ENCODE data around the gene PCBP1. TPM values are rescaled to one million over a fixed set of nuclear protein-coding genes. Genes with fewer than 3 reads are reported as not detected.
"Not testable (repeated sequence)": the region's sequence is repeated elsewhere in the genome, so short reads cannot be mapped to it uniquely, and the experiment has no call there.

The PCBP1 gene
- total RNA-seq, 4 donors from 2014 or later: 189 to 236 (median 222) TPM

GRCh38 chr2:70104231-70105111 lies 17.2 kb downstream of the PCBP1 start:
- Histone ChIP-seq H3K4me3 (no peak overlapping the region), H3K36me3 (no peaks in the 10 kb centered on the region), H3K4me1 (peaks cover 26% of the 10 kb centered on the region), H3K27me3 (no peaks in the 10 kb centered on the region), H3K9me3 (no peaks in the 10 kb centered on the region), H3K27ac (no peak overlapping the region)
- TF ChIP-seq POLR2A (IDR thresholded peaks at IDR 0.05): no peak
- no peak for TF ChIP-seq CTCF (IDR thresholded peaks at IDR 0.05)
- TF ChIP-seq POLR2AphosphoS5 (IDR thresholded peaks at IDR 0.05): no peak
- TF ChIP-seq EP300 (IDR thresholded peaks at IDR 0.05): no peak
- DNase-seq (ENCODE audit: low spot score in 2 of 2): no peak
- 55% methylated on average over 11 of the region's 11 CpGs for WGBS

GRCh38 chr2:70106138-70106537 lies 18.9 kb downstream of the PCBP1 start:
- peaks cover 26% of the 10 kb centered on the region for H3K4me1 ChIP-seq
- not testable (repeated sequence) for H3K36me3 ChIP-seq, H3K4me3 ChIP-seq, H3K27me3 ChIP-seq, H3K9me3 ChIP-seq, H3K27ac ChIP-seq
- 96% methylated on average over 8 of the region's 8 CpGs for whole genome bisulfite sequencing
- peak; percentile 24 to 29 for DNase-seq (ENCODE audit: low spot score in 2 of 2)

GRCh38 chr2:70110397-70110796 lies 23.1 kb downstream of the PCBP1 start:
- H3K9me3 ChIP-seq; H3K4me3 ChIP-seq; H3K27ac ChIP-seq; H3K36me3 ChIP-seq; H3K27me3 ChIP-seq; DNase-seq (ENCODE audit: low spot score in 2 of 2): not testable (repeated sequence)
- H3K4me1 ChIP-seq: peaks cover 13% of the 10 kb centered on the region
- WGBS: 86% methylated on average over 5 of the region's 5 CpGs

GRCh38 chr2:70111752-70112591 lies 24.7 kb downstream of the PCBP1 start:
- no peak for DNase-seq (ENCODE audit: low spot score in 2 of 2)
- H3K4me3 ChIP-seq: no peak overlapping the region
- H3K27me3 ChIP-seq: no peaks in the 10 kb centered on the region
- TF ChIP-seq CTCF (IDR thresholded peaks at IDR 0.05) (no peak), EP300 (IDR thresholded peaks at IDR 0.05) (no peak), POLR2AphosphoS5 (IDR thresholded peaks at IDR 0.05) (no peak), POLR2A (IDR thresholded peaks at IDR 0.05) (no peak)
- H3K9me3 ChIP-seq: no peaks in the 10 kb centered on the region
- WGBS: 80% methylated on average over 7 of the region's 7 CpGs
- H3K4me1 ChIP-seq: peaks cover 13% of the 10 kb centered on the region
- H3K36me3 ChIP-seq: no peaks in the 10 kb centered on the region
- no peak overlapping the region for H3K27ac ChIP-seq

- 64% methylated on average over 4 of the region's 4 CpGs for WGBS
- H3K27me3 ChIP-seq: no peaks in the 10 kb centered on the region
- TF ChIP-seq EP300 (IDR thresholded peaks at IDR 0.05) (no peak), POLR2AphosphoS5 (IDR thresholded peaks at IDR 0.05) (no peak), CTCF (IDR thresholded peaks at IDR 0.05) (no peak), POLR2A (IDR thresholded peaks at IDR 0.05) (no peak)
- H3K4me3 ChIP-seq: no peak overlapping the region
- H3K9me3 ChIP-seq: no peaks in the 10 kb centered on the region
- peaks cover 6% of the 10 kb centered on the region for H3K4me1 ChIP-seq
- H3K36me3 ChIP-seq: no peaks in the 10 kb centered on the region
- no peak for DNase-seq (ENCODE audit: low spot score in 2 of 2)
- H3K27ac ChIP-seq: no peak overlapping the region
Measured at GRCh38 chr2:70113359-70114070, 26.2 kb downstream of the PCBP1 start.
